Measurements from ENCODE around the gene NELFCD.

- TF ChIP-seq EP300 (IDR thresholded peaks at IDR 0.05; ENCODE audit: borderline replicate concordance in 1 of 2, low read depth in 1 of 2, low read length in 1 of 2) (no peak), ELF1 (IDR thresholded peaks at IDR 0.05) (no peak), TAF1 (IDR thresholded peaks at IDR 0.05; ENCODE audit: borderline replicate concordance, low read depth, low read length) (no peak), TEAD4 (IDR thresholded peaks at IDR 0.05; ENCODE audit: borderline replicate concordance, insufficient read depth) (no peak), CTCF (IDR thresholded peaks at IDR 0.05) (no peak)
Measured at GRCh38 chr20:58981628-58982364, 740 bp downstream of the NELFCD start.

Data from SK-N-SH (cell line).